ENCODE measurements around the gene GRID1. TPM values are rescaled to one million over a fixed set of nuclear protein-coding genes. Genes with fewer than 3 reads are reported as not detected.

GRID1 gene
- total RNA-seq, 1 experiment from 2014 or later, result not detected

- TF ChIP-seq CTCF (conservative IDR thresholded peaks at IDR 0.05) (no peak), EZH2 (IDR thresholded peaks at IDR 0.05; ENCODE audit: low read depth) (no peak)
- H3K4me2 ChIP-seq, result no peak overlapping the region
- intact Hi-C loops (cut with micrococcal nuclease; ENCODE audit: unreplicated experiment), result no loop called here
- H3K79me2 ChIP-seq (ENCODE audit: low read depth), result no peaks in the 10 kb centered on the region
- no peaks in the 10 kb centered on the region for H3K4me1 ChIP-seq (replicated peaks; ENCODE audit: insufficient read depth)
- H3K9me2 ChIP-seq (ENCODE audit: insufficient read depth), result no peaks in the 10 kb centered on the region
- H2AFZ ChIP-seq, result no peak overlapping the region
- no peak for DNase-seq
- no peak overlapping the region for H3K27ac ChIP-seq
- CTCF ChIA-PET, result no interaction called here
- POLR2A ChIA-PET (ENCODE audit: unreplicated experiment), result no interaction called here
- no peaks in the 10 kb centered on the region for H3F3A ChIP-seq (ENCODE audit: insufficient read depth, low read depth)
- H3K36me3 ChIP-seq (ENCODE audit: low read depth), result no peaks in the 10 kb centered on the region
- H3K4me3 ChIP-seq, result no peak overlapping the region
- BruUV-seq (replicated peaks), result no TSS peak
- no peaks in the 10 kb centered on the region for H3K27me3 ChIP-seq (ENCODE audit: insufficient read depth, low read depth)
- H4K20me1 ChIP-seq (ENCODE audit: insufficient read depth), result no peaks in the 10 kb centered on the region
- no peaks in the 10 kb centered on the region for H3K9me3 ChIP-seq (ENCODE audit: insufficient read depth, low read depth)
Measured at GRCh38 chr10:85978566-85979358, 387.8 kb downstream of the GRID1 start.

GRCh38 chr10:85977642-85978041, 389.0 kb downstream of the GRID1 start:
- BruUV-seq (replicated peaks), result no TSS peak
- CTCF ChIA-PET, result no interaction called here
- no peak overlapping the region for H2AFZ ChIP-seq
- H3K4me2 ChIP-seq, result no peak overlapping the region
- no peaks in the 10 kb centered on the region for H4K20me1 ChIP-seq (ENCODE audit: insufficient read depth)
- no peaks in the 10 kb centered on the region for H3K36me3 ChIP-seq (ENCODE audit: low read depth)
- H3K27me3 ChIP-seq (ENCODE audit: insufficient read depth, low read depth), result no peaks in the 10 kb centered on the region
- TF ChIP-seq CTCF (conservative IDR thresholded peaks at IDR 0.05) (no peak), EZH2 (IDR thresholded peaks at IDR 0.05; ENCODE audit: low read depth) (no peak)
- H3K9me3 ChIP-seq (ENCODE audit: insufficient read depth, low read depth), result no peaks in the 10 kb centered on the region
- POLR2A ChIA-PET (ENCODE audit: unreplicated experiment), result no interaction called here
- H3F3A ChIP-seq (ENCODE audit: insufficient read depth, low read depth), result no peaks in the 10 kb centered on the region
- H3K79me2 ChIP-seq (ENCODE audit: low read depth), result no peaks in the 10 kb centered on the region
- H3K4me1 ChIP-seq (replicated peaks; ENCODE audit: insufficient read depth), result no peaks in the 10 kb centered on the region
- intact Hi-C loops (cut with micrococcal nuclease; ENCODE audit: unreplicated experiment), result no loop called here
- no peaks in the 10 kb centered on the region for H3K9me2 ChIP-seq (ENCODE audit: insufficient read depth)
- no peak overlapping the region for H3K27ac ChIP-seq
- DNase-seq, result no peak
- no peak overlapping the region for H3K4me3 ChIP-seq

GRCh38 chr10:85976267-85976793, 390.3 kb downstream of the GRID1 start:
- no peak for DNase-seq
- intact Hi-C loops (cut with micrococcal nuclease; ENCODE audit: unreplicated experiment), result no loop called here
- no peak overlapping the region for H3K27ac ChIP-seq
- no peaks in the 10 kb centered on the region for H3K36me3 ChIP-seq (ENCODE audit: low read depth)
- no peaks in the 10 kb centered on the region for H3F3A ChIP-seq (ENCODE audit: insufficient read depth, low read depth)
- H3K9me3 ChIP-seq (ENCODE audit: insufficient read depth, low read depth), result no peaks in the 10 kb centered on the region
- no peaks in the 10 kb centered on the region for H4K20me1 ChIP-seq (ENCODE audit: insufficient read depth)
- CTCF ChIA-PET, result no interaction called here
- BruUV-seq (replicated peaks), result no TSS peak
- H3K4me1 ChIP-seq (replicated peaks; ENCODE audit: insufficient read depth), result no peaks in the 10 kb centered on the region
- POLR2A ChIA-PET (ENCODE audit: unreplicated experiment), result no interaction called here
- TF ChIP-seq EZH2 (IDR thresholded peaks at IDR 0.05; ENCODE audit: low read depth) (no peak), CTCF (conservative IDR thresholded peaks at IDR 0.05) (no peak)
- no peak overlapping the region for H3K4me3 ChIP-seq
- no peaks in the 10 kb centered on the region for H3K79me2 ChIP-seq (ENCODE audit: low read depth)
- no peak overlapping the region for H2AFZ ChIP-seq
- no peaks in the 10 kb centered on the region for H3K27me3 ChIP-seq (ENCODE audit: insufficient read depth, low read depth)
- H3K9me2 ChIP-seq (ENCODE audit: insufficient read depth), result no peaks in the 10 kb centered on the region
- H3K4me2 ChIP-seq, result no peak overlapping the region
